Measurements from ENCODE around the gene ARL16.

DNA sequence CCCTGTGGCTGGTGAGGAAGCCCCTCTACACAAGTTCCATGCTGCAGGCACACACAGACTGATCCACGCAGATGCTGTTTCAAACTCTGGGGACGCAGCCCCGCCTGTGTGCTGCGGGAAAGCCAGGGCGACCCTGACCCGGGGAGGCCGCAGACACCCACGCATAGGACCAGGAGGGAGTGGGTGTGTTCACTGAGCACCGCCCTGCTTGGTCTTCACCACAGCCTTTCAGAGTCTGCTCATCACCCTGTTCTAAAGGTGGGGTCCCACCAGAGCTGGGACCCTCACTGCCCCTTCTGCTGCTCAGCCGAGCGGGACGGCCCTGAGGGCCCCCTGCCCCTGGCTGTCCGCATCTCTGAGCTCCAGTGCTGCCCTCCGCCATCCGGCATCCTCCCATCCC, 39.1 kb downstream of the ARL16 start:
- TF ChIP-seq, protein P1, sequence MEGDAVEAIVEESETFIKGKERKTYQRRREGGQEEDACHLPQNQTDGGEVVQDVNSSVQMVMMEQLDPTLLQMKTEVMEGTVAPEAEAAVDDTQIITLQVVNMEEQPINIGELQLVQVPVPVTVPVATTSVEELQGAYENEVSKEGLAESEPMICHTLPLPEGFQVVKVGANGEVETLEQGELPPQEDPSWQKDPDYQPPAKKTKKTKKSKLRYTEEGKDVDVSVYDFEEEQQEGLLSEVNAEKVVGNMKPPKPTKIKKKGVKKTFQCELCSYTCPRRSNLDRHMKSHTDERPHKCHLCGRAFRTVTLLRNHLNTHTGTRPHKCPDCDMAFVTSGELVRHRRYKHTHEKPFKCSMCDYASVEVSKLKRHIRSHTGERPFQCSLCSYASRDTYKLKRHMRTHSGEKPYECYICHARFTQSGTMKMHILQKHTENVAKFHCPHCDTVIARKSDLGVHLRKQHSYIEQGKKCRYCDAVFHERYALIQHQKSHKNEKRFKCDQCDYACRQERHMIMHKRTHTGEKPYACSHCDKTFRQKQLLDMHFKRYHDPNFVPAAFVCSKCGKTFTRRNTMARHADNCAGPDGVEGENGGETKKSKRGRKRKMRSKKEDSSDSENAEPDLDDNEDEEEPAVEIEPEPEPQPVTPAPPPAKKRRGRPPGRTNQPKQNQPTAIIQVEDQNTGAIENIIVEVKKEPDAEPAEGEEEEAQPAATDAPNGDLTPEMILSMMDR (conservative IDR thresholded peaks at IDR 0.05) = no peak
- no peak for TF ChIP-seq EZH2 (IDR thresholded peaks at IDR 0.05; ENCODE audit: low read depth)
